Measurements from ENCODE around the gene GZMH.
"Not testable (repeated sequence)": the region's sequence is repeated elsewhere in the genome, so short reads cannot be mapped to it uniquely, and the experiment has no call there.

Gene GZMH

GRCh38 chr14:24595073-24595808, 14.2 kb downstream of the GZMH start:
- no peak for DNase-seq (ENCODE audit: low spot score)

GRCh38 chr14:24591004-24591403, 18.5 kb downstream of the GZMH start:
- DNase-seq (ENCODE audit: low spot score), result not testable (repeated sequence)

- DNase-seq (ENCODE audit: low spot score), result not testable (repeated sequence)
Observed at GRCh38 chr14:24584402-24584801, 25.1 kb downstream of the GZMH start.

- no peak for DNase-seq (ENCODE audit: low spot score)
Observed at GRCh38 chr14:24578558-24578957, 30.9 kb downstream of the GZMH start.

GRCh38 chr14:24576771-24577170, 32.7 kb downstream of the GZMH start:
- no peak for DNase-seq (ENCODE audit: low spot score)

GRCh38 chr14:24576182-24576581, 33.3 kb downstream of the GZMH start, which contains the start of gene CTSG:
Gene CTSG, minus strand, starts transcription at chr14:24576250. Its CDS starts 27 bp downstream, at chr14:24576223.
- no peak for DNase-seq (ENCODE audit: low spot score)

DNA sequence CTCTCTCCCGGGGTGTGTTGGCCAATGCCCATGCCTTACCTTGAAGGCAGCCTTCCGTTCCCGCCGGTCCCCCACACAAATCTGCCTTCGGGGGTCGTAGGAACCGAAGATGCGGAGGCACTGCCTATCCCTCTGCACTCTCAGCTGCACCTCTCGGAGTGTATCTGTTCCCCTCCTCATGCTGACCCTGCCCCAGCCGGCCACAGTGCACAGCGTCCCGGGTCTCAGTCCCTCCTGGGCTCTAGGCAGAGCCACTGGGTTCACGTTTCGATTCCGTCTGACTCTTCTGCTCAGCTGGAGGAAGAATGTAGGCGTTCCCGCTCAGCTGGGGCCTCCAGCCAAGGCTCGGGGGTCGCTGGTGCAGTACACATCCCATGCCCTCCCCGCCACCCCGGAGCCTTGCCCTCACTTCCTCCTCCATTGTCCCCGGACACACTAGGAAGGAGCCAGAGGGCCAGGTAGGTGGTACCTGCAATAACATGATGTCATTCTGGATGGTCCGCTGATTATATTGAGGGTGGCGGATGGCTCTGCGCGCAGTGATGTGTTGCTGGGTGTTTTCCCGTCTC, 35.2 kb downstream of the GZMH start:
- no peak for DNase-seq (ENCODE audit: low spot score)

DNA sequence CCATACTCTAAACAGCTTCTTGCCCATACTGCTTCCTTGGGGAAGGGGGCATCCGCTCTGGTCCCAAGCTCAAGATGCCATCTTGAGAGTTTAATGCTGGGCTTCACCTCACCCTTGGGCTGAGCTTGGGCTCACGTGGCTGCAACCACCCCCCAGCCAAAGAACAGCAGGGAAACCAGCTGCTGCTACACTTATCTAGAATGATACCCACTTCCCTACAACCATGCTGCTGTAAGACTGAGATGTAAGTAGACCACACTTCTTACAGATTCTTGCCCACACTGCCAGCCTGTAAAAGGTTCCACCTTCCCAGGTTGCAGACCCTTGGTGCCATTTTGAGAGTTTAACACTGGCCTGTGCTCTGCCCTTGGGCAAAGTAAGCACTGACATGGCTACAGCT, 43.2 kb downstream of the GZMH start:
- DNase-seq (ENCODE audit: low spot score), result no peak

- DNase-seq (ENCODE audit: low spot score), result no peak
Observed at GRCh38 chr14:24565766-24566165, 43.7 kb downstream of the GZMH start.

- no peak for DNase-seq (ENCODE audit: low spot score)
Observed at GRCh38 chr14:24563505-24563904, 46.0 kb downstream of the GZMH start.

GRCh38 chr14:24556756-24557155, 52.7 kb downstream of the GZMH start:
- no peak for DNase-seq (ENCODE audit: low spot score)
